Activated CD4-positive, alpha-beta T cell treated with anti-CD3 and anti-CD28 coated beads, Interleukin-10, Interleukin-2, amounts not matched to agents 100 ng/mL and 50 ng/mL, durations not matched to agents 16 hours and 8 hours (primary cell): ENCODE results near the gene BMPR1A.
"Not testable (repeated sequence)": the region's sequence is repeated elsewhere in the genome, so short reads cannot be mapped to it uniquely, and the experiment has no call there.

Source experiments
- DNase-seq: peaks from one replicate; pipeline ENCODE4 v3.0.0-alpha.2; 2020

BMPR1A gene

DNA sequence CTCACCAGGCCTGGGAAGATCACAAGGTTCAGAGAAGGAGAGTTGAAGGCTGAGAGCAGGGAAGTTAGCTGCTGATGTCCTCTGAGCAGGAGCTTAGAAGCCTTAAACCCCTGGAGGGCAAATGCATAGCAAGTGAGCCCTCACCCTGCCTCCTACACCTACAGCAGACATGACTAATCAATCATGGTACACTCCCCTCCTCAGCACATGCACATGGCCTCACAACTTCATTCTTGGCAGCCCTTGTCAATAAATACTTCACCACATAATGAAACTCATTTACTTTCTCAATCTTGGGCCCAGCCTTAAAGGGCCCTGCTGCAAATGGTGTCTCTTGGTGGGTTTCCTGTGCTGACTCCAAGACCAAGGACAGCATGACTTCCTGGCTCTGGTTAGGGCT is 188.1 kb downstream of the BMPR1A start:
- no peak for DNase-seq

DNA sequence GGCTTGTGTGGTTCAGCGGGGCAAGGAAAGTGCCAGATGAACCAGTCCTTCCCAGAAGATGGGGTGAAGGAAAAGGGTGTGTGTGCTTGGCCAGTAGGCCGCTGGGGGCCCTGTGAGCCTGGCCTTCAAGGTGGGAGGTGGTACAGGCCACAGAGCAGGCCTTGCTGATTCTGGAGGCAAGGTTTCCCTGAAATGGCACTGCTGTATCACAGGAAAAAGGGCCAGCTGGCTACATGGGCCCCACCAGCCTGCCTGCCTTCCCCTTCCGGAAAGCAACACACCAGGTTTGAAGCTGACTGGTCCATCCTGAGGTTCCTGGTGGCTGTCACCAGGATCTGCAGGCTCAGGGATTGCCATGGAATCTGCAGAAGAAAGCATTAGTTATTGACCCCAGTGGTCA is 188.5 kb downstream of the BMPR1A start:
- no peak for DNase-seq

DNA sequence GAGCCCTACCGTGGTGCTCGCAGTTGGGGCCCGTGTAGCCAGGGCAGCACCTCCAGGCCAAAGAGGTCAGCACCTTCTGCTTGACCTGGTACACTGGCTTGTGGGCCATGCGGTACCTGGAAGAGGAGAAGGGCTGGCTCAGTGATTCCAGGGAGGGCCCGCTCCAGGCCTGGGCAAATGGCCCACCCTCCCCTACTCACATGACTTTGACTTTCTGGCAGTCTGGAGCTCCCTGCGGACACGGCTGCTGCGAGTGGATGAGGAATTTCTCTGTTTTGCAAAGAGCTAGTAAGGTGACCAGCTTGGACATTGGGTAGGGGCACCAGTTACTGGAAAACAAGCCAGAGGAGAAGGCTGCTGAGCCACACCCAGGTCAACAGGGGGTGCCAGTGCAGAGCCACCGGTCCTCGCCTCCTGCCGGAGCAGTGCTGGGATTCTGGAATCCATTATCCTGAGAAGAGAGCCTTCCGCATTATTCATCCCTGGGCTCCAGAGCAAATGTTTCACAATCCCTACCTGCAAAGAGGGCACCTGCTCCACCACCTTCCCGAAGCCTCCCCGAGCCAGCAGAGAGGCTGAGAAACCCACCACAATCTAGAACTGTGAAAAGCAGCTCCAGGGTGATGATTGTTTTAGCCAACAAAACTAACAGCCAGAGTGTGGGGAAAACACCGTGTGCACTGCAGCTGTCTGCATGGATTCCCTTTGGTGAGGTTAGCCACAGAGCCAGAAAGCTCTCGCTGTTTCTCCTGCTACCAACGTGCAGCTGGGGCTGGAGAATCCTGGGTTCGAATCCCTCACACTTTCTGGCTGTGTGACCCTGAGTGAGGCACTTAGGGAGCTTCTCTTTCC is 189.2 kb downstream of the BMPR1A start:
- DNase-seq = no peak

DNA sequence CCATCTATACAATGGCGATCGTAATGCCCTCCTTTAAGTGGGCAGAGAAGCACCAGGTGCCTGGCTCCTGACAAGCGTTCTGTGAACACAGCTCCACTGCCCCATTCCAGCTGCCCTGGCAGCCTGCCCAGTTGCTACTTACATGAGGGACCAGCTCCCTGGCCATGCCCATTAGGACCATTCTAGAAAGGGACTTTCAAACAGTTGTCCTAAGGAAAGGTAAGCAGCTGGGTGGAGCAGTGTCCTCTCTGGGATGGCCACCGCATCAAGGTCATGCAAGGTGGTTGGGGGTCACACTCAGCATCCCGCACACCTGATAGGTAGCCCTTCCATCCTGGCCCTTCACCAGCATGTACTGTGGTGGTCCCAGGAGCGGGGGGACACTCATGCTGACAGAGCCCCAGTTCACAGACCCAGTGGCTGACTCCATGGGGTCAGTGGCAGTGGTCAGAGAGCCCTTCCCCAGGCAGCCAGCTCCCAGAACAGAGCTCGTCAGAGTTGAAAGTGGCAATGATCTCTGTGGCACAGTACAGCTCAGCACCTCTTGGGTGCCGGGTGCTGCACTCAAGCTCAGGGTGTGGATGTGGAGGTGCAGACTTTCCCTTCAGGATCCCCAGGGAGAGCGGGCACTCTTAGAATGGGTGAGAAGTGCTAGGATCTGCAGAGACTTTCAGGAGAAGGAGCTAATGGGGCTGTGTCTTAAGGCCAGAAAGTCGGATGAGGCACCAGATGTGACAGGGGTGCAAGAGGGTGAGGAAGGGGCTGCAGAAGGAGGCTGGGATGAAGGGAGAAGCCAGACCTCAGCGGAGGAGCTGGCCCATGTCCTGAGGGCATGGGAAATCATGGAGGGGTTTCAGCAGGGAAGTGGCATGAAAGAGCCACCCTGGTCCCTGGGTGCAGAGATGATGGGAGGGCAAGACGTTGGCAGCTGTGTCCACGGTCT is 190.1 kb downstream of the BMPR1A start:
- DNase-seq = no peak

DNA sequence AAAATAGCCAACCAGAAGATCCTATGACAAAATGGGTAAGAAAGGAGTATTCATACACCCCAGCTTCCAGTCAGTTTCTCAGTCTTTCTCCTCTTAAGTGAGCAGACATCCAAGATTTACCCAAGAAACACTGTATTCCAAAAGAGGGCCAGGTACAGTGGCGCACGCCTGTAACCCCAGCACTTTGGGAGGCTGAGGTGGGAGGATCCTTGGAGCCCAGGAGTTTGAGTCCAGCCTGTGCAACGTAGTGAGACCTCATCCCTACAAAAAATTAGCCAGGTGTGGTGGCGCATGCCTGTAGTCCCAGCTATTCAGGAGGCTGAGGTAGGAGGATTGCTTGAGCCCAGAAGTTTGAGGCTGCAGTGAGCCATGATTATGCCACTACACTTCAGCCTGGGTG is 191.4 kb downstream of the BMPR1A start:
- not testable (repeated sequence) for DNase-seq

DNA sequence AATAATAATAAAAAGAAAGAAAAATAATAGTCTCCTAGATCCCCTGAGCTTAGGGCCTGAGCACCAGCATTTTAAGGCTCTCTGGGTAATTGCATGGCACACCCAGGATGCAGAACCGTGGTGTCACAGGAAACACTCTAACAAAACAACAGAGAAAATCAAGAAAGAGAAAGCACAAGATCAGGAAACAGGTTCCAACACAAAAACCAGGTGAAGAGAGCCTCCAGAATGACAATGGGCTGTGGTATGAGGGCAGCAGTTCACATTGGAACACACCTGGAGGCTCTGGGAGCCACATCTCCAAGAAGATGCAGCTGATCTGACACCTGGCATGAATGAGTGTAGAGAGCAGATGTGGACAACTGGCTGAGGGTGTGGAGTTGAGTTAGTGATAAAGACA is 193.9 kb downstream of the BMPR1A start:
- no peak for DNase-seq

DNA sequence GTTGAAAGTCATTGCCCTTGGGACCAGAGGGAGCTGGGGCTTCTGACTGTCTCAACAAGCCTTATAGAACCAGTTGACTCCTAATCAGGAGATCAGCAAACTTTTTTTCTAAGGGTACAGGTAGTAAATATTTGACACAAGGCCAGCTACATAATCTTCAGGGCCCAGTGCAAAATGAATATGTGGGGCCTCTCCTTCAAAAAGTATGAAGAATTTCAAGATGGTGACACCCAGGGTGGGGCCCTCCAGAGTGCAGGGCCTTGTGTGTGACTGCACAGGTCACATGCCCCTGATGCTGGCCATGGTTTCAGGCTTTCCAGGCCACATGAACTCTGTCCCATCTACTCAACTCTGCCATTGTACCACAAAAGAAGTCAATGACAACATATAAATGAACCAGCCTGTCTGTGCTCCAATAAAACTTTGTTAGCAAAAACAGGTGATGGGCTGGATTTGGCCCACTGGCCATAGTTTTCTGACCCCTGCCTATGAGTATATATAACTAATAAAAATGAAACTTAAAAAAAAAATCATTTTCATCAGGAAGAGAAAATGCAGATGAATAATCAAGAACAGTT is 194.9 kb downstream of the BMPR1A start:
- no peak for DNase-seq

DNA sequence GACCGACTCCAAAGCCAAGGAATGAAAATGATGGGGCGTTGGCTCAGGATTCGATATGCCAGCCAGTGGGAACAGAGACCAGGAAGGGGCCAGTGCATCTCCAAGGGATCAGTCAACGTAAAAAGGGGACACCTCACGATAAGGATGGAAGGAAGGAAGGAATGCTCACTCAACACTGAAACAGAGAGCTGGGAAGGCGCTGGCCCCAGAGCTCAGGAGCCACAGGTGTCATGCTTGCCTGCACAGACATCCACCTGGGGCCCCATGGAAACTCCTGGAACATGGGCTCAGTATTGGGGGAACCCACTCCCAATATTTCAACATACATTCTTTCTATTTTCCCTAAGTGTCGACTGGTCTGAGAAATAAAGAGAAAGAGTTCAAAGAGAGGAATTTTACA is 195.7 kb downstream of the BMPR1A start:
- DNase-seq = no peak

DNA sequence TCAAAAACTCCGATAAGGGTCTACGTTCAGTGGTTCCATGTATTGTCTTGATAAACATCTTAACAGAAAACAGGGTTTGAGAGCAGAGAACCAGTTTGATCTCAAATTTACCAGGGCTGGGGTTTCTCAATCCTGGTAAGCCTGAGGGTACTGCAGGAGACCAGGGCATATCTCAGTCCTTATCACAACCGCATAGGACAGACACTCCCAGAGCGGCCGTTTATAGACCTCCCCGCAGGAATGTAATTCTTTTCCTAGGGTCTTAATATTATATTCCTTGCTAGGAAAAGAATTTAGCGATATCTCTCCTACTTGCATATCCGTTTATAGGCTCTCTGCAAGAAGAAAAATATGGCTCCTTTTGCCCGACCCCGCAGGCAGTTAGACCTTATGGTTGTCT is 196.3 kb downstream of the BMPR1A start:
- not testable (repeated sequence) for DNase-seq

DNA sequence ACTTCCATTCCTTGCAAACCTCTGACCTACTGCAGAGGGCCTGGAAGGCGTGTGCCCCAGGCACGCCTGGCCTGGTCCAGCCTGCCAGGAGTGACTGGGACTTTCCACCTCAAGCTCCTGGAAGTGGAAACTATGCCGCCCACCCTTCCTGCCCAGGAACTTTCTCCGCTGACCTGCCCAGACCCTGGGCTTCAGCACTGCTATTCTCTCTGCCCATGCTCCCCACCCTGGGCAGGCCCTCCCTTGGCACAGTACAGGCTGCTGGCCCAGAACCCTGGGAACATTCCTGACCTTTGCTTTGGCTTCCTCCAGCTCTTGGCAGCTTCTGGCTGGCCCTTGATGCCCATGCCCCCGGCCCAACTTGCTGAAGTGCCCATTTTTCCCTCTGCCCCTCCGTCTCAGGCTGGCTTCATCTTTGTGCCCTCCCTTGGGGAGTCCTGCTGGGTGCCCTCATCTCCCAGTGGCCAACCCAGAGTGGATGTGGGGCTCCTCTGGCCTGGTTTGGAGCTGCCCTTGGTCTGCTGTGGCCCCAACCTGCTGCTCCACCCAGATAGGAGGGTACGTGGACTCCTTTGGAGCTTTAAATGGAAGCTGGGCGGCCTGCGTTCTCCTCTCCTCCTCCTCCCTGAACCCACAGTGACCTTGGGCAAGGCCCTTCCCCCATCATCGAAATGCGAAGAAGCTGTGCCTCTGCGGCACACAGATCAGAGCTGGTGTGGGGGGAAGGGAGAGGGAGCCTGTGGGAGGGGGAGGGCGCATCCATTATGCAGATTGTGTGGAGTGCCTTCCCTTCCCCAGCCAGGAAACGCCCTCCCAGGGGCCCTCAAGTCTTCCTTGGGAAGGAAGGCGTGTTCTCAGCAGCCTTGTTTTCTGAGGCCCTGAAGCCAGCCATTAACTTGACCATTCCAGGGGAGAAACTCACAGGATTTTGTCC is 197.6 kb downstream of the BMPR1A start:
- no peak for DNase-seq

DNA sequence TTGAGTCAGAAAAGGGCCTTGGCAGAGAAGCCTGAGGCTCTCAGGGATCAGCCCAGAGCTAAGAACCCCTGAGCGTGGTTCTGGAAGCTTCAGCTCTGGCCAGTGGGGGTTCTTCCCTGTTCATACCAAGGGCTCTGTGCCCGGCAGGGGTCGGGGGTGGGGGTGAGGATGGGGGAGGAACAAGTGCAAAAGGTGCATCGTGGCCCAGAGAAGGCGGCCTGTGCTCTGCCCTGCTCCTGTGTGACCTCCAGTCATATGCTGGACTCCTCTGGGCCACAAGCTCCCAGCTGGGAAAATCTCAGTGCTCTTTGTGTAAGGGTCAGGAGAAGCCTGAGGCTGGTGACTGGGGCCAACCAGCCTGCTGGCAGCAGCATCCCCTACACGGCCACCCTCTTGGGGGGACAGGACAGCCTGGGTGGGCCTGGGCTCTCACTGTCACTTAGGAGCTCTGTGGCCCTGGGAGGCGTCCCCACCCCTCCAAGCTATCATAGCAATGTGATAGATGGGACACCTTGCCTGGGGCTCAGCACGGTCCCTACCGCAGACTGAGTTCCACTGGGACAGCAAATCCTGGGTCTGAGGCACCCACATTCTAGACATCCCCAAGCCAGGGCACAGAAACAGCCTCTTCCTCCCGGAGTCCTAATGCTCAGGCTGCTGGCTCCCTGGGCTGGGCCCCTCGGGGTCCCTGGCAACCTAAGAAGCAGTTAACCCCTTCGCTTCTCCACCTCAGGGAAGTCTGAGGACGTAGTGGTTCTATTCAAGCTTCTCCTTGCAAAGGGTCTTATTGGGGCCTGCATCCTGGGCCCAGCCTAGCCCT is 198.5 kb downstream of the BMPR1A start:
- DNase-seq = no peak

DNA sequence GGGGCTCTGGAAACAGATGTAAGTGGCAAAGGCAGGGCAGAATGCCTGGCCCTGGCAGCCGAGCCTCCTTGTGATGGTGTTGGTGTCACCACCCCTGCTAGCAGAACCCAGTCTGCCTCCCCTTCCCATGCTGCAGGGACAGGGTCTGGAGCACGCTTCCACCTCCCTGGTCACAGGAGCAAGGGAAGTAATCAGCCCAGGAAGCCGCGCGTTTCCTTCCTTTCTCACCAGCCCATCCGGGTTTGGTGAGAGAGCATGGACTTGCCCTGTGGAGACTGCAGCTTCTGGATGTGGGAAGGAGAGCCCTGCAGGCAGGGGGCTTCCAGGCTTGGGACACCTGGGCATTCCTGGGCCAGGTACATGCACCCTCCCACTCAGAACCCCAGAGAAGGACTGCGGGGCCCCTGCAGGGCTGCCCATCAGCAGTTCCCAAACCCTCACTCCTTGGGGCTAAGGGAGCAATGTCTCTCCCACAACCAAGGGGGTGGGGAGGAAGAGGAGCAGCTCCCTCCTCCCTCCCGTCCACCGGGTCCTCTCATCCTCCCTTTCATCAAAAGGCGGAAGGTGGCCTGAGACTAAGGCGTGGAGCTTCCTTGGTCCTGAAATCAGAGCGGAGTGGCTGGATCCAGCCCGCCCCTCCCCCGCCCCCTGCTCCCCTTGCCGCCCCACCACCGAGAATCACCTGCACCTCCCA is 199.2 kb downstream of the BMPR1A start:
- DNase-seq = no peak

DNA sequence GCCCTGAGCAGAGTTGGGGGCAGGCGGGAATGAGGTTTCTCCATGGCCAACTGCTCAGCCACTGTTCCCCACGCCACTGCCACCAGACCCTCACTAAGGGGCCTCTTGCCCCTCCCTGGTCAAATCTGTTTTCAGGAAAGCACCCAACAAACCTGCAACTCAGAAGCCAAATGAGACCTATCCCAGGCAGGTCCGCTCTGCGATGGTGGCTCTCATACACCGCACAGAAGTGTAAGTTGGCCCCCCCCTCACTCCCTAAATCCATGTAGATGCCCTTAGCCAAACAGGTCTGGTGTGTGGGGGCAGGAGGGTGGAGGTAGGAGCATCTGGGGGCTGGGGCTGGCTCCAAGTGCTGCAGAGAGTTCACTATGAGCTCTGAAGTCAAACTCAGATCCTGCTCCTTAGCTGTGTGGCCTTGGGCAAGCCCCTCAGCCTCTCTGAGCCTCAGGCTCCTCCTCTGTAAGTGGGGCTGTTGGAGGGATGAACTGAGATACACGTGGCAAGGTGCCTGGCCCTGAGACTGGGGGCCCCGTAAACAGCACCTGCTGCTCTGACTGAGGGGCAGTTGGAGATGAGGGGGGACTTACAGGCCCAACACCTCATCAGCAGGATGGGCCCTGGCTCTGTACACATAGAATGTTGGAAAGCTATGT is 199.9 kb downstream of the BMPR1A start:
- DNase-seq = no peak

DNA sequence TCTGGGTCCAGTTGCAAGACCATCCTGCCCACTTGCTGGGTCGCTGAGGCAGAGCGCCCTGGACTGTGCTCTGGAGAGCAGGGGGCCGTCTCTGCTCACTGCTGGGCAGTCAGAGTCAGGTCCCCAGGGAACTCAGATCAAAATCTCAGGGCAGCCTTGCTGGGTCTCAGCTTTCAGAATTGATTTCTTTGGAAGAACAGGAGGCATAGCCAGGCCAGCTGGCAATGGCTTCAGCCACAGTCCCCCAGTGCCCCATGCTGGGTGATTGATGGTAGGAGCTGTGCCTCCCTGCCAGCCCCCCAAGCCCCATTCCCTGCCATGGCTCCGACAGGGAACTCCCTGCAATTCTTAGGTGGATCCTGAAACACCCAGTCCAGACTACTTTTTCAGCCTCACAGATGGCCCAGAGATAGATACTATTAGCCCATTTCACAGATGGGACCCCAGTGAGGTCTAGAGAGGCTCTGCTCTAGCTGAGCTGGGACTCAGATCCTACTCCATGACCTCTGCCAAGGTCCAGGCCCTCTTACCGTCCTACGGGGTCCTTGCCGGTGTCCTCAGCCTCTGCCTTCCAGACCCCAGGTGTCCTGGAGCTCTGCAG is 200.5 kb downstream of the BMPR1A start:
- no peak for DNase-seq

DNA sequence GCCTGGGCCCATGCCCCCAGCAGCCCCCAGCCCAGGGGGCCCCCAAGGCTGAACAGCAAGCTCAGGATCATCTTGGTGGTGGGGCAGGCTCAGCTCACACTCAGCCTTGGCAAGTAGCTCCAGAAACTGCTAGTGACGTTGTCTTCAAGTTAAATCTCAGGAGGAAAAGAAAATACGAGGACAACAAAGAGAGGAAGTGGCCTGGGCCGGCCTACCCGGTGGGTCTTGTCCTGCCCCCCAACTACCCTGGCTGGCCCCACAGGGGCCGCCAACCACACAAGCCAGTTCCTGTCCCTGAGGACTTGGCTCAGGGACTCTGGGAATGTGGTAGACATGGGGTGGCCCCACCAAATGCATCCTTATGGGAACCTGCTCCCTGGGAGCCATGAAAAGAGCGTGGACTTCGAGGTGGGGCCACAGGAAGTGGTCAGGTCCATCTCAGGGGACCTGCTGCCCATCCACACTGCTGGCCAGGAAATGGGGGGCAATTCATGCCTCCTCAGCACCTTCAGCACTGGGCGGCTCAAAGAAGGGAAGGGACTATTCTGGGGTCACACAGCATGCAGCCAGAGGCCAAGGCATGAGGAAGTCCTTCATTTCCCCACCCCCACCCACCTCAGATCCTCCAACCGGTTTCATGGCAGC is 201.2 kb downstream of the BMPR1A start, which contains the start of gene MMRN2:
Gene MMRN2 (minus strand): TSS at position 145 of the 645 bp plus-strand sequence. CDS start 74 bp downstream, at position 71.
- DNase-seq = no peak

DNA sequence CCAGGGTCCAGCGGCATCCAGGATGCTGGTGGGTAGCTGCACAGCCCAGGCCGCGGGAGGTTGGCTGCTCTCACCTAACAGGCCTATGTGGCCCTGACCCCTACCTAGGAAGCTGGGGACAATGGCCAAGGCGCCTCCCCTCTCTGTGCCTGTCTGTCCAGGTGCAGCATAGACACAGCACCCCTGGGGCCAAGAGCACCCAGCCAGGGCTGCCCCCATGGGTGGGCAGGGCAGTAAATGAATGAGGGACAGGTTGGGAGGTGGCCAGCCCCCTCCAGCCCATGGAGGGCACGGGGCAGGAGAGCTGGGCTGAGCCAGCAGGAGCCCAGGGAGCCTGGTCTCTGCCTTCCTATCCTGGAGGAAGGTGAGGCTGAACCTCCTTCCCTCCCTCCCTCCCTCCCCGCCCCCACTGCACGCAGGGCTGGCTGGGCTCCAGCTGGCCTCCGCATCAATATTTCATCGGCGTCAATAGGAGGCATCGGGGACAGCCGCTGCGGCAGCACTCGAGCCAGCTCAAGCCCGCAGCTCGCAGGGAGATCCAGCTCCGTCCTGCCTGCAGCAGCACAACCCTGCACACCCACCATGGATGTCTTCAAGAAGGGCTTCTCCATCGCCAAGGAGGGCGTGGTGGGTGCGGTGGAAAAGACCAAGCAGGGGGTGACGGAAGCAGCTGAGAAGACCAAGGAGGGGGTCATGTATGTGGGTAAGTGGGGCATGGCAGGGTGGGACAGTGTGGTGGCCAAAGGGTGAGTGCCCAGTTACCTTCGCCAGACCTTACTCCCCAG is 201.9 kb downstream of the BMPR1A start, which contains the start of gene SNCG:
Gene SNCG (plus strand): TSS at position 484 of the 785 bp plus-strand sequence. CDS start 99 bp downstream, at position 583.
- no peak for DNase-seq

DNA sequence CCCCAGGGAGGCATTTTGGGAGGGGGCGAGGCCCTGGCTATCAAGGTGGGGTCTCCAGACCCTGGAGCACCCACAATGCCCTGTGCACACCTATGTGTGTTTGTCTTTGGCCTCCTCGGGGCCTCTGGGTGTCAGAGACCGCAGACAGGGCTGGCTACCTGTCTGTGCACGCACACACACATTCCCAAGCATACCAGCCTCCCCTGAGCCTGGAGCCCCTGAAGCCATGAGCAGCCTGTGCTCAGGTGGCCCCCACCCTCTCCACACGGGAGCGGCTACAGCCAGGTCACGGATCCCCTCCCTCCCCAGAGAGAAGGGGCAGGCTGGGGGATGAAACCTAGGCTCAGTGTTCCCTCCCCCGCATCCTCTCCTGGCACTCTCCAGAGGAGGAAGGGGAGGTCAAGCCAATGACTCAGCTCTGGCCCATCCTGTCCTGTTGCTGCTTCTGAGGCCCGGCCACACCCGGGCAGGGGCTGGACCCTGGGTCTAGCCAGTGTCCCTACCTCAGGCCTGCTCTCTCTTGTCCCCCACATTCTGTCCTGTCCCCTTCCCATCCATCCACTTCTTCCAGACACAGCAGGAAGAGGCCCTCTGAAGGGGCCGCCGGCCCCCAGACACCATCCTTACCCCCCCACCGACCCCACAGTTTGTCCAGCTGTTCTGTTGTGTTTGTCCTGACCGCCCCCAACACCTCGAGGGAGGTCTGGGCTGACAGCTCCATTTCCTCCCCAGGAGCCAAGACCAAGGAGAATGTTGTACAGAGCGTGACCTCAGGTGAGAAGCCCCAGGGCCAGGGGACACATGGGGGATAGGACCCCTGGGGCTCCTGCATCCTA is 202.7 kb downstream of the BMPR1A start:
- DNase-seq = no peak

DNA sequence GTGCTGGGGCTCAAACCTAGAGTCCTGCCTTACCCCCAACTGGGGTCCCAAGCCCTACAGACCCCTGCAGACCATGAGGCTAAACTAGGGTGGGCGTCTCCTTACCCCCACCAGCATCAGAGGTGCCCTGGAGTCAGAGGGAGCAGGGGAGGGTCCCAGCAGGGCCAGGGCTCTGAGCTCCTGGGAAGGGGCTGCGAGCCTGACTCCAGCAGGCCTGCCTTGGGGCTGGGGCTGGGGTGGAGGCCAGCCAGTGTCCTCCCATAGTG is 203.3 kb downstream of the BMPR1A start:
- no peak for DNase-seq
